NCI-H226 (cell line): ENCODE results near the gene GRIK3.
"Not testable (repeated sequence)": the region's sequence is repeated elsewhere in the genome, so short reads cannot be mapped to it uniquely, and the experiment has no call there.

Experiments used
- DNase-seq: peaks from one replicate; pipeline ENCODE4 v3.0.0-alpha.2; 2015

Gene GRIK3

DNA sequence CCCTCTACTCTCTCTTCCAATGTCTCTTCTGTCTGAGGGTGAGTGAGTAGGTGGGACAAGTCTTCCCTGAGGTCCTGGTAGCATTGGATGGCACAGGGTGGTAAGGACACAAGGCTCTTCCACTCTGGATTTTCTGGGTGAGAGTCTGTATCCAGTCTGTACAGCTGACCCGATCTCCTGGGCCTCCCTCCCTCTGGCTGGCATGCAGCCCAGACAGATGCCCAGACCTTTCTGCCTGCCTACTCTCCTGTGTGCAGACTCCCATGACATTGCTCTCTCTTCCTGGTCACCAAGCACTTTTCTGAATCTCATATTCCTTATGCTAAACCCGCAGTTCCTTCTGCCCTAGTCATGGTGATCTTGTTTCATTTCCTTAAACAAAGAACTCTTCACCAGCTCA is 100.3 kb downstream of the GRIK3 start:
- no peak for DNase-seq

DNA sequence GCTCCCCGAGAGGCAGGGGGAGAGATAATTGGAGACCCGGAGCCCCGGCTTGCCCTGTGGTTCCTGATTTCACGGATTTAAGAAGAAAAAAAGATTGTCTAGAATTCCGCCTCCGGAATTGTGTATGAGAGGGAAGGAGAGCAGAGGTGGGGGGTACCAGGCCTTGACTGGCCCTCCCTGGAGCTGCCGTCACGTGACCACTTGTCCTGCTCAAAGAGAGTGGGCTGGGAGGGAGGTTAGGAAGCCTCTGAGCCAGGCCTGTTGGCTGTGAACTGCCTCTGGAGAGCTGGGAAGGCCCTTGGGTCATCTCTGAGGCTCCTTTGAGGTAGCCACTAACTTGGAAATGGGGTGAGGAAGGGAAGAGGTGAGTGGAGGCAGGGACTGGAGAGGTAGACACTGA is 106.5 kb downstream of the GRIK3 start:
- no peak for DNase-seq

GRCh38 chr1:36925251-36925650 is 109.1 kb downstream of the GRIK3 start:
- no peak for DNase-seq

DNA sequence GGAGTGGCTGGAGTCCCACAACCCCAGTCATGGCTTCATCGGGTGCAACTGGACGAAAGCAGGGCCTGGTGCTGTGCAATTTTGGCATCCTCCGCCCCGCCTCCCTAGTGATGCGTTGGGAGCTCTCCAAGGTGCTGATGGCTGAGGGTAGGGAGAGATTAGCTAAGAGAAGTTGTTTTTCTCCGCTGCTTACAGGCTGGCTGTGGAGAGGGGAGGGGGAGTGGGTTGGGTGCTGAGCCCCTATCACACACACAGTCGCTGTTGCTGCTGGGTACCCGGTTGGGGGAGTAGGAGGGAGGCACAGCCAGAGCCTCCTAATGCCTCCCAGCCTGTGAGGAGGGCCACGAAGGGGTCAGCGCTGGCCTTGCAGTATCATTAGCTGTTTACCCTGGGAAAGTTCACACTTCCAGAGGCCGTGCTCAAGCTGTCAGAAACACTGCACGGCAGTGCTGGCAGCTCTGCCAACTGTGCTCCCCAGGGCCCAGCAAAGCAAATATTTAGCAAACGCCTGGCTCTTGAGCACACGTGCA is 110.0 kb downstream of the GRIK3 start:
- DNase-seq: peak; percentile 24

GRCh38 chr1:36922593-36923426 is 111.5 kb downstream of the GRIK3 start:
- no peak for DNase-seq

- no peak for DNase-seq
Measured at GRCh38 chr1:36922071-36922470, 112.2 kb downstream of the GRIK3 start.

GRCh38 chr1:36920801-36921405 is 113.4 kb downstream of the GRIK3 start:
- DNase-seq: no peak

GRCh38 chr1:36920371-36920770 is 113.9 kb downstream of the GRIK3 start:
- no peak for DNase-seq

DNA sequence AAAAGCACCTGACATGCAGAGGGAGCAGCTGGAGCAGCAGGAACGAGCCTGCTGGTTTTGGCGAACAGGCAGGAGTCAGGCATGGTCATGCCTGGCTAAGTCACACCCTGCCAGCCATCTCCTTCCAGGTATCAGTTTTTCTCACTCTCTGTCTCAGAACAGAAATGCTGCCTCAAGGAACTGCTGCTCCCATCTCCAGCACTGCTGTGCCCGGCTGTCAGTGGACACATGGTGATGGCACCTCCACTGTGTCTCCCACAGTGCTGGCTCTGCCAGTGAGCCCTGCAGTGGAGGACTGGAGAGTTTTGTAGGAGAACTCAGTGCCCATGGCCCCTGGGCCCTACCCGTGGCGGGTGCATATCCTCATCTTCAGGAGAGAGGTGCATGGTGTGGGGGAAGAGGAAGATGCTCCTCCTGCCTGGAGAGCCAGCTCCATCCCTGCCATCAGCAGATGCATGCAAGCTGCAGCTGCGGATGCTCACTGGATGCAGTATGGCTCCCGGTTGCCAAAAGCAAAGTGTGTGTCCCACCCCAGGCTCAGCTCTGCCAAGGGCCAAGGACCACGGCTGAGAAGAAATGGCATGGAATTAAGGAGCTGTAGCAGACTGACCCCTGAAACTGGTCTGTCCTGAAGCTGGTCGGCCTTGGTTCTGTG is 114.7 kb downstream of the GRIK3 start:
- no peak for DNase-seq

- no peak for DNase-seq
Measured at GRCh38 chr1:36918604-36919003, 115.7 kb downstream of the GRIK3 start.

DNA sequence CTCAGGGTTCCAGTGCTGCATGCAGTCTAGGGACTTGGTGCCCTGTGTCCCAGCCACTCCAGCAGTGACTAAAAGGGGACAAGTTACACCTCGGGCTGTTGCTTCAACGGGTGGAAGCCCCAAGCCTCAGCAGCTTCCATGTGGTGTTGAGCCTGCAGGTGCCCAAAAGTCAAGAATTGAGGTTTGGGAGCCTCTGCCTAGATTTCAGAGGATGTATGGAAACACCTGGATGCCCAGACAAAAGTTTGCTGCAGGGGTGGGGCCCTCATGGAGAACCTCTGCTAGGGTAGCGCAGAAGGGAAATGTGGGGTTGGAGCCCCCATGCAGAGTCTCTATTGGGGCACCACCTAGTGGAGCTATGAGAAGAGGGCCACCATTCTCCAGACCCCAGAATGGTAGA is 117.8 kb downstream of the GRIK3 start:
- not testable (repeated sequence) for DNase-seq

DNA sequence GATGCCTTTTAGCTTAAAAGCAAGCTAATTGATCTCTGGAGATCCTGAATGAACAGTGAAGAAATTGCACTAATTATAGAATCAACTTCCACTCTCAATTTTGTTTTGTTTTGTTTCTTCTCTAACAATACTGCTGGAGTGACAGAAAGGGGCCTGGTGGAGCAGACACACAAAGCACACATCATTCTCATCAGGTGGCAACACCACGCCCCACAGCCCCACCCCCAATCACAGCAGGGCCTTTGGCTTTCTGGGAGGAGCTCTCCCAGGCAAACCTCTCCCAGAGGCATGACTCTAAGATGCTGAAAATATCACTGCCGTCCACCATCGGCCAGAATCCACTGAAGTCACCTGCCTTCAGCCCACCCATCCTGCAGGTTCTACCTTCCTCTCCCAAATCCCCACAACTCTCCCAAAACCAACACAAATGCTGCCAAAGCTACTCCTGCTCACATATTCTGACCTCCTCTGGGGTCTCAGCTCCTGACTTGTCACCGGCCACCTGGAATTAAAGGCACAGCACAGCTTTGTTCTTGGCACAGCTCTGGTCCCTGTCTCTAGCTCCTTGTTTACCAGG is 120.7 kb downstream of the GRIK3 start:
- no peak for DNase-seq

DNA sequence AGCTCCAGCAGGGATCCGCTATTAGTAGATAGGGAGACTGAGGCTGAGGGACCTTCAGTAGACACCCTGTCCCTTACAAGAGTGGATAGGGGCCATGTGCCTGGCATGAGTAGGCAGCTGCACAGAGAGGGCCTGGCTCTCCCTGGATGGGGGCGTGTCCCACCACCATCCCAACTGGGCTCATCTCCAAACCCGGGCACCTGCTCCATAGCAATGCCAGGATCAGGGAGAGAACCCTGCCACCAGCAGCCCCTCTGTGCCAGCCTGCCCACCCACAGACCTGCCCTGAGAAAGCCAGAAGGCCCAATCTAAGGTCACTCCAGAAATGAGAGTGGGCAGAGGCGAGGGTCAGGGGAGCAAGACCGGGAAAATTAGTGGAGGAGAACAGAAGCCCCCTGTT is 121.3 kb downstream of the GRIK3 start:
- no peak for DNase-seq

DNA sequence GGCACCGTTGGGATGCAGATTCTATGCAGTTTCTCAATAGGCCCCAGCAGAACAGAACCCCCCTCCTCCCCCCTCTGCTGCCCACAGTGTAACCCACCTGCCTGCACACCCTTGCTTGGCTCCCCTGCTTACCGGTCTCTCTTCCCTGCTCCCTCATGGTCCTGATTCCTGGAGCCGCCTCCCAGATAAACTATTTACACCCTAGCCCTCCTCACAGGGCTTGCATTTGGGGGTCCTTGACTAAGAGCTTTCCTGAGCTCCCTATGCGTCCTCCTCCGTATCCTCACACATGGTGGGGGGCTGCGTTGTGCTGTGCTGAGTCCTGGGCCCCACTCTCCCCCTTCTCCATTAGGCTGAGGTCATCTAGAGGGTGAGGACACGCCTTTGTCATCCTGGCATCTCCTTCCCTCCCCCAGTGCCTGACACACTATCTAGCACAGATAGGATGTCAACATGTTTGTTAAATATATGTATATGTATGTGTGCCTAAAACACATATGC is 121.9 kb downstream of the GRIK3 start:
- DNase-seq: no peak

- DNase-seq: no peak
Measured at GRCh38 chr1:36911561-36912364, 122.6 kb downstream of the GRIK3 start.

DNA sequence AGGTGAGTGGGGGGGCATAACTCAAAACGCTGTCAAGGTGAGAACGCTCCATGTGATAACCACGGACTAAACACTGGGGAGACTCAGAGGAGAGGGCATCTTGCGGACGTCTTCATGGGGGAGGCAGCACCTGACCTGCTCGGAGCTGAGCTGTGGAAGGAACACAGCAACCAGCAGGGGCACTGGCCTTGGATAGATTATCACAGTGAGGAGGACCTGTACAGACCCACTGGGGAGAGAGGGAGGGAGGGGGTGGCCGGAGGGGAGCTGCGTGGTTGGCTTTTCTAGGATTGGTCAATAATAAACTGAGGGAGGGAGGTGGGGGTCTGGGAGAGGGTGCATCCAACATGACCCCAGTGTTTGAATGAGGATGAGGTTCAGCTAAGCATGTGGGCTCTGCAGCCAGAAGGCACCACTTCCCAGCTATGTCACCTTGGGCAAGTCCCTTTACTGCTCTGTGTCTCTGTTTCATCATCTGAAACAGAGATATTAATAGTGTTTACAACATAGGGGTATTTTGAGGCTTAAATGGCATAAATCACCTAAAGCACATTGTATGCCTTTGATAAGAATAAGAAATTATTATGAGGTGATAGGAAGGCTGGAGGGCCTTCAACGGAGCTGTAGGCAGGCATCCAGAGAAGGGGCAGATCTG is 123.3 kb downstream of the GRIK3 start:
- no peak for DNase-seq

- DNase-seq: no peak
Measured at GRCh38 chr1:36909946-36910725, 124.2 kb downstream of the GRIK3 start.

DNA sequence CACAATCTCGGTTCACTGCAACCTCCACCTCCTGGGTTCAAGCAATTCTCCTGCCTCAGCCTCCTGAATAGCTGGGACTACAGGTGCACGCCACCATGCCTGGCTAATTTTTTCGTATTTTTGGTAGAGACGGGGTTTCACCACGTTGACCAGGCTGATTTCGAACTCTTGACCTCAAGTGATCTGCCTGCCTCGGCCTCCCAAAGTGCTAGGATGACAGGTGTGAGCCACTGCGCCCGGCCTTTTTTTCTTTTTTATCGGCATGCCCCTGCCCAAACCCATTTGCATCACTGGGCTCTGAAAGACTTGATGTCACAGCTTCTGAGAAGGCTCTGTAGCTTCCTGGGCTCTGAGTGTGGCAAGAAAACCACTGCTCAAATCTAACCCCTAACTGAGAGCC is 125.0 kb downstream of the GRIK3 start:
- not testable (repeated sequence) for DNase-seq

DNA sequence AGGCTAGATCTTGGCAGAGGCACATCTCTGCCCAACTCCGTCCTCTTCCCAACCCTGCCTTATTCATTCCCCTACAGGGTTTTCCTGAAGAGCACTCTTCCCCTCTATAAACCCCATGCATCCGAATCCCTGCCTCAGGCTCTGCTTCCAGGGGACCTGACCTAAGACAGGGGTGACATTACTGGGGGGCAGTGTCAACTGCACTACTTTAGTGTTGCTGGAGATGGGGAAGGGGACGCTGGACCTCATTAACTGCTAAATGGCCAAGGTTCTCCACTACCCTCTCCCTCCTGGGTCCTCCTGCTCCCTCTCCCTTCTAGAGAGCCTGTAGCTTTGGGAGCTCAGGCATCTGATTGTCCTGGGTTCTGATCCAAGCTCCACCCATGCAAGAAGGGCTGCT is 126.2 kb downstream of the GRIK3 start:
- no peak for DNase-seq

DNA sequence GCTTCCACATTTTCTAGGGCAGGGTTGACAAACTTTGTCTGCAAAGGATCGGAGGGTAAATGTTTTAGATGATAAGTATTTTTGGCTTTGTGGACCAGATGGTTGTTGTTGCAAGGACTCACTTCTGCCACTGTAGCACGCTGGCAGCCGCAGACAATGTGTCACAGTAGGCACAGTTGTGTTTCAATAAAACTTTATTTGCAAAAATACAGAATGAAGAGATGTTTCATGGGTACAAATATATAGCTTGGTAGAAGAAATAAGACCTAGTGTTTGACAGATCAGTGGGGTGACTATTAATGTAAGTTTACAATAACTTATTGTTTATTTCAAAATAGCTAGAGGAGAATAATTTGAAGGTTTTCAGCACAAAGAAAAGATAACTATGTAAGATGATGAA is 127.8 kb downstream of the GRIK3 start:
- no peak for DNase-seq

DNA sequence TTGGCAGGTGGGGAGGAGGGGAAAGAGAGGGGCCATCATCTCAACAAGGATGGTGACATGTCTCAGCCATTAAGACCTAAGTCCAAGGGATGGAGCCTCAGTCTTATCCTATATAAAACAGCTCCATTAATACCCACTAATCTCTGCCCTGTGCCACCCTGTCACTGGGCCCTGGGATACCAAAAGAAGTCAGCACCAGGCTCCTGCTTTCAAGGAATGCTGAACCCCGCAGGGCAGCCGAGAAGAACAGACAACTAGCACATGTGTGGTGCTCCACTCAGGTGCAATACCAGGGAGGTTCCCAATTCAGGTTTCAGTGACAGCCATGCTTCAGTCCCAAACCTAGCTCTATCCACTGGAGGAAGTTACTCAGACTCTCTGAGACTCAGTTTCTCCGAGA is 128.4 kb downstream of the GRIK3 start:
- DNase-seq: no peak
